ENCODE measurements around the gene NEDD1.

NEDD1 gene

GRCh38 chr12:96986883-96987523 is 79.9 kb downstream of the NEDD1 start:
- TF ChIP-seq, protein P1, sequence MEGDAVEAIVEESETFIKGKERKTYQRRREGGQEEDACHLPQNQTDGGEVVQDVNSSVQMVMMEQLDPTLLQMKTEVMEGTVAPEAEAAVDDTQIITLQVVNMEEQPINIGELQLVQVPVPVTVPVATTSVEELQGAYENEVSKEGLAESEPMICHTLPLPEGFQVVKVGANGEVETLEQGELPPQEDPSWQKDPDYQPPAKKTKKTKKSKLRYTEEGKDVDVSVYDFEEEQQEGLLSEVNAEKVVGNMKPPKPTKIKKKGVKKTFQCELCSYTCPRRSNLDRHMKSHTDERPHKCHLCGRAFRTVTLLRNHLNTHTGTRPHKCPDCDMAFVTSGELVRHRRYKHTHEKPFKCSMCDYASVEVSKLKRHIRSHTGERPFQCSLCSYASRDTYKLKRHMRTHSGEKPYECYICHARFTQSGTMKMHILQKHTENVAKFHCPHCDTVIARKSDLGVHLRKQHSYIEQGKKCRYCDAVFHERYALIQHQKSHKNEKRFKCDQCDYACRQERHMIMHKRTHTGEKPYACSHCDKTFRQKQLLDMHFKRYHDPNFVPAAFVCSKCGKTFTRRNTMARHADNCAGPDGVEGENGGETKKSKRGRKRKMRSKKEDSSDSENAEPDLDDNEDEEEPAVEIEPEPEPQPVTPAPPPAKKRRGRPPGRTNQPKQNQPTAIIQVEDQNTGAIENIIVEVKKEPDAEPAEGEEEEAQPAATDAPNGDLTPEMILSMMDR (IDR thresholded peaks at IDR 0.05), result peak; percentile 82
- no peak for TF ChIP-seq ZFX (IDR thresholded peaks at IDR 0.05; ENCODE audit: borderline replicate concordance)
- no peak overlapping the region for H3K27ac ChIP-seq

DNA sequence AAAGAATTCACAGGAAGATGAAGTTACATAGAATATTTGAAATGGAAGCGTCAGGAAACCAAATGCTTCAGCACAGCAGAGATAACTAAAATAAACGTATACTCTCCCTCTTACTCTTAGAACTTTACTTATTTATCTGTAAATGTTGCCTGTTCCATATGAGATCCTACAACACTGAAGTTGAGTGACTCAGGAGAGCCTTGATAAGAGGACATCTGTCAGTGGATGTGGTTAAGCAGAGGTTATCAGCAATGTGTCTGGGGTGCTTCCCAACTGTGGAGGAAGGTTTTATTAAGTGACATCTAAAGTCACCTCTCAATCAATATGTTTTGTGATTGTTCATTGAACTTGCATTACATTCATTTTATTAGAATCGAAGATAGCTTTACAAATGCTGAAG is 81.9 kb downstream of the NEDD1 start:
- H3K27ac ChIP-seq, result no peak overlapping the region
- no peak for TF ChIP-seq ZFX (IDR thresholded peaks at IDR 0.05; ENCODE audit: borderline replicate concordance)
- TF ChIP-seq, protein P1 (IDR thresholded peaks at IDR 0.05), result no peak

GRCh38 chr12:96989916-96990315 is 82.9 kb downstream of the NEDD1 start:
- no peak for TF ChIP-seq ZFX (IDR thresholded peaks at IDR 0.05; ENCODE audit: borderline replicate concordance)
- TF ChIP-seq, protein P1 (IDR thresholded peaks at IDR 0.05), result peak; percentile 75
- H3K27ac ChIP-seq, result no peak overlapping the region

DNA sequence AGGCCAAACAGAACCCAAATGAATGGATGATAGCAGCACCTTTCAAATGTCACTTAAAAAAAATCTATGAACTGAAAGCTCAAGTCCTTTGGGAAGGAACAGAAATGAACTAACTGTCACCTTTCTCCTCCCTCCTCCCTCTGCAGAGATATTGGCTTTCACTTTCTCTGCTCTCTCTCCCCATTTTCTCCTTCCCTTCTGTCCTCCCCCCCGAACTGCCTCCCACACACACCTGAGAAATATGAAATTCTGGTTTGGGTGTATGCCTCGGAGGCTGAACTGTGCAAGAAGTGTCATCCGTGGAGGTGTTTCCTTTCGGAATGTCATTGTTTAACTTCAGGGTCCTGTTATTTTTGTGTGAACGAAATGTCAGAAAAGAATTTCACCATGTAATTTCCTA is 87.8 kb downstream of the NEDD1 start:
- H3K27ac ChIP-seq, result no peak overlapping the region
- TF ChIP-seq, protein P1 (IDR thresholded peaks at IDR 0.05), result no peak
- no peak for TF ChIP-seq ZFX (IDR thresholded peaks at IDR 0.05; ENCODE audit: borderline replicate concordance)

GRCh38 chr12:96995861-96996260 is 88.8 kb downstream of the NEDD1 start:
- H3K27ac ChIP-seq, result no peak overlapping the region
- TF ChIP-seq, protein P1 (IDR thresholded peaks at IDR 0.05), result no peak
- no peak for TF ChIP-seq ZFX (IDR thresholded peaks at IDR 0.05; ENCODE audit: borderline replicate concordance)

- H3K27ac ChIP-seq, result no peak overlapping the region
- TF ChIP-seq, protein P1 (IDR thresholded peaks at IDR 0.05), result no peak
- no peak for TF ChIP-seq ZFX (IDR thresholded peaks at IDR 0.05; ENCODE audit: borderline replicate concordance)
Measured at GRCh38 chr12:96997797-96998484, 90.9 kb downstream of the NEDD1 start.

DNA sequence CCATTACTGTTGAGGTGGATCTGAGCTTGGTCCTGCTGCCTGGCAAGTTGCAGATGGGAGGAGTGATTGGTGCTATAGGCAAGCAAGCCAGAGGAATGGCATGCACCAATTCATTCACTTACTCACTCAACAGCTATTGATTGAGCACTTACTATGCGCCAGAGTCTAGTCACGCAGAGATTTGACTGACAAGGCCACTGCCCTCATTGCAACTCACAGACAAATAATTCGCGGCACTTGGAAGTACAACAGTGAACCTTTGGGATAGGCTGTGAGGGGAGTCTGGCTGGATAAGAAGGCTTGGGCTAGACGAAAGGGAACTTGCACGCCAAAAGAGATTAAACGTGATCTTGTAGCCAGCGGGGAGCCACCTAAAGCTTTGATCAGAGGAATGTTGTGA is 96.2 kb downstream of the NEDD1 start:
- TF ChIP-seq, protein P1 (IDR thresholded peaks at IDR 0.05), result no peak
- no peak for TF ChIP-seq ZFX (IDR thresholded peaks at IDR 0.05; ENCODE audit: borderline replicate concordance)
- no peak overlapping the region for H3K27ac ChIP-seq

Data from 22Rv1 (cell line).